GM03348 (cell line): ENCODE measurements around the gene LRP8.
"Not testable (repeated sequence)": the region's sequence is repeated elsewhere in the genome, so short reads cannot be mapped to it uniquely, and the experiment has no call there.

ENCODE experiments used
- DNase-seq: peaks from one replicate; pipeline ENCODE4 v3.0.0; 2012; ENCODE audit warnings: low spot score

The LRP8 gene

DNA sequence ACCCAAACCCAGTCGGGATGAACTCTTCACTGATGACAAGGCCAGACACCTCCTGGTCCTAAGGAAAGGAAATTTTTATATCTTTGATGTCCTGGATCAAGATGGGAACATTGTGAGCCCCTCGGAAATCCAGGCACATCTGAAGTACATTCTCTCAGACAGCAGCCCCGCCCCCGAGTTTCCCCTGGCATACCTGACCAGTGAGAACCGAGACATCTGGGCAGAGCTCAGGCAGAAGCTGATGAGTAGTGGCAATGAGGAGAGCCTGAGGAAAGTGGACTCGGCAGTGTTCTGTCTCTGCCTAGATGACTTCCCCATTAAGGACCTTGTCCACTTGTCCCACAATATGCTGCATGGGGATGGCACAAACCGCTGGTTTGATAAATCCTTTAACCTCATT lies 117.5 kb downstream of the LRP8 start:
- no peak for DNase-seq

DNA sequence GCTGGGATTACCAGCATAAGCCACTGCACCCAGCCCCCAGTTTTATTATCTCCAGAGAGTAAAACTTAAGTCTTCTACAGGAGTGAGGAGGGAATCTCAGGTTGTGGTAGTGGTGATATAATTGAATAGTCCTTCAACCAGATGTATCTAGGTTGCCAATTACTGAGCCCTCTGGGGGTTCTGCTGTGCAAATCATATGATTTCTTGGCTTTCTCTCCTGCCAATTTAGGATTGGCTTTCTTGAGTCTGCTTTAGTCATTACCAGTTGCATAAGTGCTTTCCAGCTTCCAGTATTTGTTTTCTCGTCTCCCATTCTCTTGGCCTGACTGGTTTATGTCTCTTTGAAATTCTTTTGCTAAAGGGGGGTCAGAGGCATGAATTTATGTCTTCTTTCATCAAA lies 120.1 kb downstream of the LRP8 start:
- DNase-seq, result peak; percentile 37

DNA sequence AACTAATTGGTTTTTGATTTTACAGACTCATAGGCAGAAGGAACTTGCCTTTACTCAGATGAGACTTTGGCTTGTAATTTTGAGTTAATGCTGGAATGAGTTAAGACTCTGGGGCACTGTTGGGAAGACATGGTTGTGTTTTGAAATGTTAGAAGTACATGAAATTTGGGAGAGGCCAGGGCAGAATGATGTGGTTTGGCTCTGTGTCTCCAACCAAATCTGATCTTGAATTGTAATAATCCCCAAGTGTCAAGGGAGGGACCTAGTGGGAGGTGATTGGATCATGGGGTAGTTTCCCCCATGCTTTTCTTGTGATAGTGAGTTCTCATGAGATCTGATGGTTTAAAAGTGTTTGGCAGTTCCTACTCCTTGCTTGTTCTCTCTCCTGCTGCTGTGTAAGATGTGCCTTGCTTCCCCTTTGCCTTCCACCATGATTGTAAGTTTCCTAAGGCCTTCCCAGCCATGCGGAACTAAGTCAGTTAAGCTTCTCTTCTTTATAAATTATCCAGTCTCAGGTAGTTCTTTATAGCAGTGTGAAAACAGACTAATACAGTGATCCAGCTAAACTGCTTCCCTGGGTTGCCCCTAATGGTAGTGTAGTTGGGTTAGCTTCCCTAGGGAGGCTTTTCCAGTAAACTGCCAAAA lies 121.0 kb downstream of the LRP8 start:
- DNase-seq, result no peak

DNA sequence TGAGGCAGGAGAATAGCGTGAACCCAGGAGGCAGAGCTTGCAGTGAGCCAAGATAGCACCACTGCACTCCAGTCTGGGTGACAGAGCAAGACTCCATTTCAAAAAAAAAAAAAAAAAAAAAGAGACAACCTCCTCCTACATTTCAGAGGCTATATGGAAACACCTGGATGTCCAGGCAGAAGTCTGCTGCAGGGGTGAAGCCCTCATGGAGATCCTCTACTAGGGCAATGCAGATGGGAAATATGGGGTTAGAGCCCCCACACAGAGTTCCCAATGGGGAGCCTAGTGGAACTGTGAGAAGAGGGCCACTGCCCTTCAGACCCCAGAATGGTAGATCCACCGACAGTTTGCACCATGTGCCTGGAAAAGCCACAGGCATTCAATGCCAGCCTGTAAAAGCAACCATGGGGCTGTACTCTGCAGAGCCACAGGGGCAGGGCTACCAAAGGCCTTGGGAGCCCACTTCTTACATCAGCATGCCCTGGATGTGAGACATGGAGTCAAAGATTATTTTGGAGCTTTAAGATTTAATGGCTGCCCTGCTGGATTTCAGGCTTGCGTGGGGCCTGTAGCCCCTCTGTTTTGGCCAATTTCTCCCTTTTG lies 121.7 kb downstream of the LRP8 start:
- DNase-seq, result not testable (repeated sequence)

- not testable (repeated sequence) for DNase-seq
These were observed 122.4 kb downstream of the LRP8 start for GRCh38 chr1:53205496-53205895.

- DNase-seq, result no peak
These were observed 124.4 kb downstream of the LRP8 start for GRCh38 chr1:53203466-53203865.

- DNase-seq, result peak; percentile 48
These were observed 129.6 kb downstream of the LRP8 start for GRCh38 chr1:53198241-53198651.

GRCh38 chr1:53197291-53198200 lies 130.3 kb downstream of the LRP8 start:
- peak; percentile 52 for DNase-seq

GRCh38 chr1:53196485-53197290 lies 131.2 kb downstream of the LRP8 start, which contains the start of gene CPT2:
CPT2 (plus strand) TSS chr1:53196824; CDS start chr1:53196944, 120 bp downstream.
- peak; percentile 99 for DNase-seq

DNA sequence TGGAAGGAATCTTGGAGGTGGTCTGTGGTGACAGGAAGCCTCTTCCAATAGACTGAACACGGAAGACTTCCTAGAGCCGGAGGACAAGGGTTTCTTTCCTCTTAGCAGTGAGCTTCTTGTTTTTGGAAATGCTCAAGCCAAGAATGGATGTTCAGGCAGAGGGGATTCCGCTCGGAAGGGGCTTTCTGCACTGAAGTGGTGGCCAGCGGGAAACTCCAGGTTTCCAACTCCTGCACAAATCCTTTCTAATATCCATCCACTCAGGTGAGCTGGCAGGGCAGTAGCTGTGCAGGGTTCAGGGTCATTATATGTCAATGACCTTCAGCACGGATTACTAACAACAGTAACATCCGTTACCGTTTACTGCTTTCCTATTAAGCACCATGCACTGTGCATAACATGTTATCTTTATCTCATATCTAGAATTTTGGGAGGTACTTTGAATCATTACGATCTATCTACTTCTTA lies 131.8 kb downstream of the LRP8 start:
- no peak for DNase-seq

DNA sequence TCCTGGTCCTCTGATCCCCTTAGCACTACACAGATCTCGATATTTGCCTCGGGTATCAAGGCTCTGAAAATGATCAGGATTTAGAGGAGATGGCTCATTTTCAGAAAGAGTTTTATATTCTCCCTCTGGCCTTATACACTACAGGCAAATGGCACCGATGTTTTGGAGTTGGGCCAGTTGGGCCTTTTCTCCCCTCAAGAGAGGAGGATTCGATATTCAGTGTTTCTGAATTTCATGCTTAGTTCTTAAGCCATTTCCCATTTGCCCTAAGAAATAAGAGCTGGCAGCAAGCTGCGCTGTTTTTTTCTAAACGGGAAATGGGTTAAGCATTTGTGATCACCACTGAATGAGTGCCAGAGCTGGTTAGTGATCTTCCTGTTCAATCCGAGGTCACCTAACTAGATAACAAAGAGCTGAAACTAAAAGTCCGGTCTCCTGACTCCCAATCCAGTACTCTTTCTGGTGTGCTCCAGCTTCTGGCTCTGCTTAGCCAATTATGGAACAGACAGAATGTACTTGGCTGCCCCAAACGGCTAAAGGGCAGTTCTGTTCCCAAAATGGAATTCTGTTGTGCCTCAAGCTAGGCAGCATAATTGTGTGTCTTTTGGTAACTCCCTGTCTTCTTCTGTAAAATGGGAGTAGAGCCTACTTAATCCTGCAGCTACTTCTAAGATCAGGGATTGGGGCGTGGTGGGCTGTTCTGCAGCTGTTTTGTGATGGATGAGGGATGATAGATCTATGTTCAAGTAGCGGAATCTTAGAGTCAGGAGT lies 132.4 kb downstream of the LRP8 start:
- DNase-seq, result no peak
